GM18499 (cell line): ENCODE results near the gene ADRA2A.

ENCODE experiments used
- ATAC-seq: cut with Tn5 transposase; IDR thresholded peaks from one replicate; pipeline ENCODE4 v1.9.1; 2021; ENCODE audit warnings: moderate number of reproducible peaks; ENCODE audit not compliant: insufficient read depth, unreplicated experiment

ADRA2A gene

GRCh38 chr10:111128331-111129180 lies 51.7 kb downstream of the ADRA2A start:
- ATAC-seq: no peak

- no peak for ATAC-seq
Observed at GRCh38 chr10:111129363-111129762, 52.5 kb downstream of the ADRA2A start.

GRCh38 chr10:111130471-111130870 lies 53.6 kb downstream of the ADRA2A start:
- ATAC-seq: no peak
